GM12801 (cell line): ENCODE measurements around the gene AKIP1.

Source experiments
- CTCF ChIP-seq: IDR thresholded peaks from one replicate; pipeline ENCODE4 v1.5.1; 2011; ENCODE audit warnings: control low read depth; ENCODE audit not compliant: insufficient read length; ENCODE audit errors: extremely low read depth

The AKIP1 gene

GRCh38 chr11:8967184-8967583 is 56.2 kb downstream of the AKIP1 start:
- TF ChIP-seq CTCF = no peak
